Measurements from ENCODE around the gene ANK2.

ANK2 gene

GRCh38 chr4:113209153-113209552 is 159.7 kb downstream of the ANK2 start:
- no peak for TF ChIP-seq CTCF (IDR thresholded peaks at IDR 0.05; ENCODE audit: borderline replicate concordance, insufficient read depth, low read depth, low read length)
- no peak overlapping the region for H3K4me3 ChIP-seq (ENCODE audit: low read depth, low read length)

GRCh38 chr4:113209652-113210320 is 160.3 kb downstream of the ANK2 start:
- no peak for TF ChIP-seq CTCF (IDR thresholded peaks at IDR 0.05; ENCODE audit: borderline replicate concordance, insufficient read depth, low read depth, low read length)
- H3K4me3 ChIP-seq (ENCODE audit: low read depth, low read length): no peak overlapping the region

- TF ChIP-seq CTCF (IDR thresholded peaks at IDR 0.05; ENCODE audit: borderline replicate concordance, insufficient read depth, low read depth, low read length): no peak
- H3K4me3 ChIP-seq (ENCODE audit: low read depth, low read length): no peak overlapping the region
Measured at GRCh38 chr4:113212613-113213012, 163.2 kb downstream of the ANK2 start.

GRCh38 chr4:113221990-113222389 is 172.5 kb downstream of the ANK2 start:
- no peak for TF ChIP-seq CTCF (IDR thresholded peaks at IDR 0.05; ENCODE audit: borderline replicate concordance, insufficient read depth, low read depth, low read length)
- no peak overlapping the region for H3K4me3 ChIP-seq (ENCODE audit: low read depth, low read length)

- no peak for TF ChIP-seq CTCF (IDR thresholded peaks at IDR 0.05; ENCODE audit: borderline replicate concordance, insufficient read depth, low read depth, low read length)
Measured at GRCh38 chr4:113222471-113222870, 173.0 kb downstream of the ANK2 start.

GRCh38 chr4:113223001-113223400 is 173.5 kb downstream of the ANK2 start:
- no peak for TF ChIP-seq CTCF (IDR thresholded peaks at IDR 0.05; ENCODE audit: borderline replicate concordance, insufficient read depth, low read depth, low read length)
- H3K4me3 ChIP-seq (ENCODE audit: low read depth, low read length): no peak overlapping the region

More at GRCh38 chr4:113222471-113222870, 173.0 kb downstream of the ANK2 start:
- no peak overlapping the region for H3K4me3 ChIP-seq (ENCODE audit: low read depth, low read length)

GRCh38 chr4:113232194-113232593 is 182.7 kb downstream of the ANK2 start:
- H3K4me3 ChIP-seq (ENCODE audit: low read depth, low read length): no peak overlapping the region

More at GRCh38 chr4:113232194-113232593, 182.7 kb downstream of the ANK2 start:
- TF ChIP-seq CTCF (IDR thresholded peaks at IDR 0.05; ENCODE audit: borderline replicate concordance, insufficient read depth, low read depth, low read length): no peak
